GM12875 (cell line): ENCODE data around the gene MAPKAPK2.
"Not testable (repeated sequence)": the region's sequence is repeated elsewhere in the genome, so short reads cannot be mapped to it uniquely, and the experiment has no call there.

Experiments used
- H3K4me3 ChIP-seq: one replicate; pipeline ENCODE4 v1.5.1; 2011; ENCODE audit warnings: low read depth, low read length, control low read depth
- CTCF ChIP-seq: IDR thresholded peaks from 2 replicates; pipeline ENCODE4 v1.5.1; 2011; ENCODE audit warnings: low read depth, mild to moderate bottlenecking, control low read depth, inconsistent platforms, low read length, moderate library complexity, borderline replicate concordance; ENCODE audit not compliant: insufficient read depth

MAPKAPK2 gene

GRCh38 chr1:206754011-206754410 is 69.3 kb downstream of the MAPKAPK2 start:
- H3K4me3 ChIP-seq = no peak overlapping the region
- no peak for TF ChIP-seq CTCF

GRCh38 chr1:206757524-206758266 is 73.0 kb downstream of the MAPKAPK2 start:
- no peak overlapping the region for H3K4me3 ChIP-seq
- TF ChIP-seq CTCF = no peak

GRCh38 chr1:206760590-206760989 is 75.9 kb downstream of the MAPKAPK2 start:
- TF ChIP-seq CTCF = no peak
- no peak overlapping the region for H3K4me3 ChIP-seq

- no peak for TF ChIP-seq CTCF
- H3K4me3 ChIP-seq = no peak overlapping the region
Observed at GRCh38 chr1:206761159-206761768, 76.6 kb downstream of the MAPKAPK2 start.

GRCh38 chr1:206762741-206763364 is 78.1 kb downstream of the MAPKAPK2 start:
- not testable (repeated sequence) for H3K4me3 ChIP-seq

GRCh38 chr1:206765771-206766170 is 81.1 kb downstream of the MAPKAPK2 start:
- not testable (repeated sequence) for H3K4me3 ChIP-seq

GRCh38 chr1:206766251-206766856 is 81.6 kb downstream of the MAPKAPK2 start:
- TF ChIP-seq CTCF = no peak

More at GRCh38 chr1:206766251-206766856, 81.6 kb downstream of the MAPKAPK2 start:
- H3K4me3 ChIP-seq = no peak overlapping the region
